Activated T-helper 1 cell treated with anti-CD3 and anti-CD28 coated beads, Interleukin-2, amount 50 U/mL, for 16 hours (primary cell): Measurements from ENCODE around the gene CTSH.
"Not testable (repeated sequence)": the region's sequence is repeated elsewhere in the genome, so short reads cannot be mapped to it uniquely, and the experiment has no call there.

Experiments
- DNase-seq, 2 donors: peaks; one replicate each; pipeline ENCODE4 v3.0.0-alpha.2; 2020; ENCODE audit warnings: low read depth in 1 of 2, low spot score in 1 of 2

The CTSH gene

GRCh38 chr15:78923480-78924360, 21.1 kb downstream of the CTSH start:
- no peak for DNase-seq

GRCh38 chr15:78923015-78923414, 21.8 kb downstream of the CTSH start:
- DNase-seq = no peak

- DNase-seq = no peak
These were observed 22.3 kb downstream of the CTSH start for GRCh38 chr15:78922527-78922926.

- DNase-seq = no peak
These were observed 22.9 kb downstream of the CTSH start for GRCh38 chr15:78921940-78922339.

- DNase-seq = no peak
These were observed 23.3 kb downstream of the CTSH start for GRCh38 chr15:78921517-78921916.

- DNase-seq = no peak
These were observed 27.0 kb downstream of the CTSH start for GRCh38 chr15:78917888-78918287.

- DNase-seq = no peak
These were observed 28.8 kb downstream of the CTSH start for GRCh38 chr15:78916088-78916487.

GRCh38 chr15:78915341-78916087, 29.3 kb downstream of the CTSH start:
- no peak for DNase-seq

GRCh38 chr15:78914027-78914764, 30.6 kb downstream of the CTSH start:
- no peak for DNase-seq

GRCh38 chr15:78913012-78913411, 31.8 kb downstream of the CTSH start:
- DNase-seq = no peak

GRCh38 chr15:78912316-78912715, 32.5 kb downstream of the CTSH start:
- DNase-seq = no peak

GRCh38 chr15:78910271-78910670, 34.6 kb downstream of the CTSH start:
- DNase-seq = no peak

- no peak for DNase-seq
These were observed 35.0 kb downstream of the CTSH start for GRCh38 chr15:78909791-78910228.

GRCh38 chr15:78909160-78909695, 35.6 kb downstream of the CTSH start:
- DNase-seq = no peak

- DNase-seq = no peak
These were observed 37.3 kb downstream of the CTSH start for GRCh38 chr15:78907577-78907976.

GRCh38 chr15:78906316-78906620, 38.6 kb downstream of the CTSH start:
- DNase-seq = no peak

- no peak for DNase-seq
These were observed 40.1 kb downstream of the CTSH start for GRCh38 chr15:78904599-78905358.

GRCh38 chr15:78902281-78903032, 42.4 kb downstream of the CTSH start:
- not testable (repeated sequence) for DNase-seq

GRCh38 chr15:78900819-78901533, 43.9 kb downstream of the CTSH start:
- not testable (repeated sequence) for DNase-seq
